Fibroblast of gingiva (primary cell): ENCODE data around the gene CELF3.
"Not testable (repeated sequence)": the region's sequence is repeated elsewhere in the genome, so short reads cannot be mapped to it uniquely, and the experiment has no call there.

ENCODE experiments used
- DNase-seq: peaks from one replicate; pipeline ENCODE4 v3.0.0-alpha.2; 2011; ENCODE audit warnings: low read depth

The CELF3 gene

DNA sequence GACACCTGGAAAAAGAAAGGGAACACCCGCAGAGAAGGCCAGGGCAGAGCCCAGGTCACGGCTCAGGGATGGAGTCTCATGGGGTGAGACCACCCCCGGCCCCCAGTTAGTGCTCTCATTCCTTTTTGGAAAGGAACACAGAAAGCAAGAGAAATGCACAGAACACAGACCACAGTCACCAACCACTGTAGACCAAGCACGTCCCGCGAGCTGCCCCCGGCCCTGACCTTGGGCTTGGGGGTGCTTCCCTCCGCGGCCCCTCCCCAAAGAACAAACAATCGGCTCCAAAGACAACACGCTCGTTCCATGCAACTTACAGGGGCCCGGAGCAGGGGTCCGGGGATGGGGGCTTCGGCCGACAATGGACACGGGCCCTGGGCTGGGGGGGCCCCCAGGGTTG is 12.8 kb downstream of the CELF3 start:
- no peak for DNase-seq

DNA sequence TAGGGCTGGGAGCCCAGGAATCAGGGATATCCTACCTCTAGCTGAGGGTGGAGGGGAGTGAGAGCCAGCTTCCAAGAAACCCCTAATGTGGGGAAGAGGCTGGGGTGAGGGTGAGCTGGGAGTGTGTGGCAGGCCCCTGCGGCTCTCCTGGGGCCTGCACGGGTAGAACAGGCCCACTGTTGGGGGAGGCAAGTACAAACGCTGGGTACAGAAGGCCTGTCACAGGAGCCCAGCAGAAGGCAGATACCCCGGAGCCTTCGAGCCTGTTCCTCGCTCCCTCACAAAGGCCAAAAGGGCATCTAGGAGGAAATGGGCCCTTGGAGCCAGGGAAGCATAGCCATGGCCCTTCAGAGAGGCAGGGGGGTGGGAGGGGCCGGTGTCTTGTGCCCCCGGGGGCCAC is 13.7 kb downstream of the CELF3 start:
- no peak for DNase-seq

DNA sequence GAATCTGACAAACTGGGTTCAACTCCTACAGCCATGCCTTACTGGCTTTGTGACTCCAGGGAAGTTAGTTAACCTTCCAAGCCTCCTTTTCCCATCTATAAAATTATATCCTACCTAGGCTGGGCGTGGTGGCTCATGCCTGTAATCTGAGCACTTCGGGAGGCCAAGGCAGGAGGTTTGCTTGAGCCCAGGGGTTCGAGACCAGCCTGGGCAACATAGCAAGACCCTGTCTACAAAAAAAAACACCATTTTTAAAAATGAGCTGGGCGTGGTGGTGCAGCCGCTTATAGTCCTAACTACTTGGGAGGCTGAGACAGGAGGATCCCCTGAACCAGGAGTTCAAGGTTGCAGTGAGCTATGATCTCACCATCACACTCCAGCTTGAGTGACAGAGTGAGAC is 15.1 kb downstream of the CELF3 start:
- DNase-seq, result no peak

DNA sequence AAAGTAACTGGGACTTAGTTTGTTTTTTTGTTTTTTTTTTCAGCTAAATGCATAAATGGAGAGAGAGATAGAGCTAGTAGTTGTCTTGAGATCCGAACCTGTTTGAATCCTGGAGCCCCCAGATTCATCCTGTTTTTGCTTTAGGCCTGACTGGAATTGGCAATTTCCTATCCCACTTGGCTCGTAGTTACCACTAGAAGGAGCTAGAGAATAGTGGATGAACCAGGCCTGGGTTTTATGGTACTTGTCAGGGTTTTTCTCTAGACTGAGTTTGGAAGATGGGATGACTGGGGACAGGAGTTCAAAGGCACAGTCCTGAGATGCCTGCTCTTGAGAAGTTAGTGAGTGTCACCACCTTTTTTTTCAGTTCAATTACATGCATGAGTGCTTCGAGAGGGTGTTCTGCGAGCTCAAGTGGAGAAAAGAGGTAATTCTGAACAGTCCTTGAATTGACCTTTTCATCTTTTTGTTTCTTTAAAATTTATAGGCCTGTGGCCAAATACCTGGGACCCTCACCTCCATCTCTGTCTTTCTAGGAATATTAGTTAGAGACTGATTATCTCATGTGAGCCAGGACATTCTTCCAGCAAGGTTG is 23.4 kb downstream of the CELF3 start:
- peak; percentile 16 for DNase-seq

DNA sequence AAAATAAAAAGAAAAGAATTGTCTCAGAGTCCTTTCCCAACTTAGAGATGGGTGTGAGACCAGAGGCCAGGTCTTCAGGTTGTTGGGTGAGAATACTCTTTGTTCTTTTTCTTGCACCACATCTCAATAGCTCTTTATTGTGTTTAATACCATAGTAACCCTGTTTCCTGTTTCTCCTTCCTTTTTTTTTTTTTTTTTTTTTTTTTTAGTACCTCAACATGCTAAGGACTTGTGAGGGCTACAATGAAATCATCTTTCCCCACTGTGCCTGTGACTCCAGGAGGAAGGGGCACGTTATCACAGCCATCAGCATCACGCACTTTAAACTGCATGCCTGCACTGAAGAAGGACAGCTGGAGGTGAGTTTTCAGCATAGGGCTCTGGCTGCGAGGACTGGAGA is 24.4 kb downstream of the CELF3 start:
- no peak for DNase-seq

DNA sequence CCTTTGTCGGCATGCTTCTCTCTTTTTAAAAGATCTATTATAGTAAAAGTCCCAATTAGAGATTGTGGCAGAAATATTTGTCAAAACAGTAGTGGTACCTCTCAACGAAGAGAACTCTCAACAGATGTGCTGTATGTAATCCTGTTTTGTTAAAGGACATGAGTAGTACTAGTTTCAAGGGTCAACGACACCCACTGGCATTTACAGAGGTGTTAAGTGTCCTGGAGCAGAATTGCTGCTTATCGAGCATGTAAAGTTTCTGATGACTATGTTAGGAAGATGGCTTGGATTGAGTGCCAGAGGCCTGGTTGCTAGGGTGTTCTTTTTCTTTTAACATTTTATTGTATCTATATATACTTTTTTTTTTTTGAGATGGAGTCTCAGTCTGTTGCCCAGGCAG is 27.1 kb downstream of the CELF3 start:
- DNase-seq, result no peak

DNA sequence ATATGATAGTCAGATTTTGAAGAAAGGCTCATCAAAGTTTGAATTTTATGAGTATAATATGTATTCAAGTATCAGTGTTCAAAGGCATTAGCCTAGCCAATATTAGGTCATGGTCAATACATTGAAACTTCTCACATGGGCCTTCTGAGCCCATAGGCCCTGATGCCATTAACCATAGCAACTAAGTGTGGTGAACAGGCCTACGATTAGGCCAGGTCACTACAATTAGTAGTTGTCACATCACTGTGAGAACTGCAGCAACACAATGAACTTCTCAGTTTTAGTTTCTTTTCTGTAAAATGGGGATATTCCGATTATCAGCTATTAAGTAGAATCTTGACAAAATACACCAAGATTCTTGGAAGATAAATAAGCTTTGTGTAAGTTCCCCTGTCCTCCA is 30.0 kb downstream of the CELF3 start:
- no peak for DNase-seq

DNA sequence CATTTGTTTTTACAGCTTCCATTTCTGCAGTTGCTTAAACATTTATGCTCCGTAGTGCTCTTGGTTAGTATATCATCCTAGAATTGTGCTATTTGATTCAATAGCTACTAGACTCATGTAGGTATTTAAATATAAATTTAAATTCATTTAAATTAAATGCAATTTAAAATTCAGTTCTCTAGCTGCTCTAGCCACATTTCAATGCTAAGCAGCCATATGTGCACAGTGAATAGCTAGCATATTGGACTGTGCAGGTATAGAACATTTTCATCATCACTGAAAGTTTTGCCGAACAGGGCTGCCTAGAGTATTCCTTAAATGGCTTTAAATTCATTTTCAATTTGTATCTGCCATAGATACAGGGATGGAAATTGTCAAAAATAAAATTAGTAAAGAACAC is 32.5 kb downstream of the CELF3 start:
- DNase-seq, result no peak

DNA sequence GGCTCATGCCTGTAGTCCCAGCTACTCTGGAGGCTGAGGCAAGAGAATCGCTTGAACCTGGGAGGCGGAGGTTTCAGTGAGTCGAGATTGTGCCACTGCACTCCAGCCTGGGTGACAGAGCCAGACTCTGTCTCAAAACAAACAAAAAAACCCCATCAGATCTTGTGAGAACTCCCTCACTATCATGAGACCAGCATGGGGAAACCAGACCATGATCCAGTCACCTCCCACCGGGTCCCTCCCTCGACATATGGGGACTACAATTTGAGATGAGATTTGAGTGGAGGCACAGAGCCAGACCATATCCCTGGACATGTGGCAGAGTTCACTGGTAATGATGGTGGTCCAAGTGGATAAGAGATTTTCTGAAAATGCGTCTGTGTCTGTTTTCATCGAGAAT is 33.7 kb downstream of the CELF3 start:
- not testable (repeated sequence) for DNase-seq

DNA sequence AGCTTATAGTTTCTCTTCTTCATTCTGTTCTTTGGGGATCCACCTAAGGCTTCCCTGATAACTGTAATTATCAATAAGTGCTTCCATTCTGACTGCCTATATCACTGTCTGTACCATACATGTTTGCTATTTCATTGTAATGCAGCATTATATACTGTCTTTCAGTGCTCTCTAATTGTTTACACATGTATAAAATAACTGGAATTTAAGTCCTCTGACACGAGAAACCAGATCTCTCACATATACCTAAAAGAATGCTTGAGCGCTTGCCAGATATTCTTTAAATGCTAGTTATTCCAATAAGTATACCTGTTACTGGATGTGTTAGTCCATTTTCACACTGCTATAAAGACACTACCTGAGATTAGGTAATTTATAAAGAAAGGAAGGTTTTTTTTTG is 34.7 kb downstream of the CELF3 start:
- DNase-seq, result no peak

DNA sequence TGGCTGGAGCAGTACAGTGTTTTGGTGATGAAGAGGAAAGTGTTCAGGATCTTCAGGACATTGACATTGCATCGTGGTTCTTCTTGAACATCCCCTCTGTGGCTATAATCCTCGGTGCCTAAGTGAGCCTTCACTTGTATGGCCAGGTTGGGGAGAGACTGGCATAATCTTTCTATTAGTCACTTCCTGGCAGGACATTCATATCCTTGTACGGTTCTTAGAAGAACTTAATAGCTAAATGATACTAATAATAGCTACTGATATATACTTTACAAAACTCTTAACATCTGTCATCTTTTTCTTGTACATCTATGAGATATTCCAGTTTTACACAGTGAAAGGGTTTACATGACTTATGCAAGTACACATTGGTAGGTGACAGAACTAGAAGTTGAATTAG is 35.8 kb downstream of the CELF3 start:
- peak; percentile 58 for DNase-seq

DNA sequence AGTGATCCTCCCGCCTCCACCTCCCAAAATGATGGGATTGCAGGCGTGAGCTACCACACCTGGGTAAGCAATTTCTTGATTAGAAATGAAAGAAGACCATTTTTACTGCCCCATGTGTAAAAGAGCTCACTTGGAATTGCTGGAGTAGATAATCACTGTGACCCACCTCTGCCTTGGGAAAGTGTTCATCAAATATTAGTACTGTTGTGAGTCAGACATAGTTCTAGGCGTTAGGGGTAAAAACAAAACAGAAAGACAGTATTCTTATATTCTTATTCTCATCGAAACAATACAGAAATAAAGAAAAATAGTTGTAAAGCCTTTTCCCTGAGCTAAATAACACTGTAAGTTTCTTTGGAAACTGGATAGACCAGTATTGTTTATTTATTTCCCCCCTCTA is 36.2 kb downstream of the CELF3 start:
- DNase-seq, result no peak

DNA sequence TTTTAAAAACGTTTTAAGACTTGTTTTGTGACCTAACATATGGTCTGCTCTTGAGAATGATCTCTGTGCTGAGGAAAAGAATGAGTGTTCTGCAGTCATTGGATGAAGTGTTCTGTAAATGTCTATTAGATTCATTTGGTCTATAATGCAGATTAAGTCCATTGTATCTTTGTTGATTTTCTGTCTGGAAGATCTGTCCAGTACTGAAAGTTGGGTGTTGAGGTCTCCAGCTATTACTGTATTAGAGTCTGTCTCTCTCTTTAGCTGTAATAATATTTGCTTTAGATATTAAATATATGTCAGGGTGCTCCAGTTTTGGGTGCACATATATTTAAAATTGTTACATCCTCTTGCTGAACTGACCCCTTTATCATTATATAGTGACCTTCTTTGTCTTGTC is 43.2 kb downstream of the CELF3 start:
- no peak for DNase-seq

DNA sequence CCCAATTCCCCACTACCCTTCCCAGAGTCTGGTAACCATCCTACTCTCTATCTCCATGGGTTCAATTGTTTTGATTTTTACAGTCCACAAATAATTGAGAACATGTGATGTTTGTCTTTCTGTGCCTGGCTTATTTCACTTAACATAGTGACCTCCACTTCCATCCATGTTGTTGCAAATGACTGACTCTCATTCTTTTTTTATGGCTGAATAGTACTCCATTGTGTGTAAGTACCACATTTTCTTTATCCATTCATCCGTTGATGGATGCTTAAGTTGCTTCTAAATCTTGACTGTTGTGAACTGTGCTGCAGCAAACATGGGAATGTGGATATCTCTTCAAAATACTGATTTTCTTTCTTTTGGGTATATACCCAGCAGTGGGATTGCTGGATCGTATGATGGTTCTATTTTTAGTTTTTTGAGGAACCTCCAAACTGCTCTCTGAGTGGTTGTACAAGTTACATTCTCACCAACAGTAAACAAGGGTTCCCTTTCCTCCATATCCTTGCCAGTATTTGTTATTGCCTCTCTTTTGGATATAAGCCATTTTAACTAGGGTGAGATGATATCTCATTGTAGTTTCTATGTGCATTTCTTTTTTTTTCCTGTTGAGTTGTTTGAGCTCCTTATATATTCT is 46.4 kb downstream of the CELF3 start:
- not testable (repeated sequence) for DNase-seq

DNA sequence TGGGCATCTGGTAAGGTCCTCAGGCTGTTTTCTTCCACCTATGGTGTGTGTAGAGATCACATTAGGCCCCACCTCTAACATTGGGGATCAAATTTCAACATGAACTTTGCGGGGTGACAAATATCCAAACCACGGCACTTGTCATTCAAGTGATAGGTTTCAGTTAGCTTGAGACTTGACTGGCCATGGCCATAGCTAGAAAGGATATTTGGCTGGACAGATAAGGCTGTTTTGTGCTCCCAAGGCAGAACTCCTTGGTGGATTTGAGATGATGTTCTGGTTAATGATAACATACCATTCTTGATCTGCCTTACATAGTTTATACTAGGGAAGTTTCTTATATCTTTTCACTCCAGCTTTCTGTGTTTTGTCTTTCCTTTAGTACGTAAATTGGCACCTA is 48.5 kb downstream of the CELF3 start:
- no peak for DNase-seq

DNA sequence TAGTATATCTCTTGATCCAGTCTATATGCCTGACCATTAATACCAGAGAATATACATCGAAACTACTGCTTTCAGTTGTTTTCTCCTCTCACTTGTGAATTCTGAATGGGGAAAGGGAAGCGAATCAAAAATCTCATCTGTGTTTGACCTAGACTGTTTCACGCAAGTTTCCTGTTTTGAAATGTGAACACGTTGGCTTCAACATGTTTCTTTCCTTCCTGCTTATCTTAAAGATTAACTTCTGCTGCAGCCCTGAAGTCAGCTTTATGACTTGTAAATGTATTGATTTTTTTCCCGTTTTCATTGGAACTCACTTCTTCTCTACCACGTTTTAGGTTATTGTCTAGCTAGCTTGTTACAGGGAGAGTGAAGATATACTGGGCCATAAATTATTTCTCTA is 54.9 kb downstream of the CELF3 start:
- no peak for DNase-seq

DNA sequence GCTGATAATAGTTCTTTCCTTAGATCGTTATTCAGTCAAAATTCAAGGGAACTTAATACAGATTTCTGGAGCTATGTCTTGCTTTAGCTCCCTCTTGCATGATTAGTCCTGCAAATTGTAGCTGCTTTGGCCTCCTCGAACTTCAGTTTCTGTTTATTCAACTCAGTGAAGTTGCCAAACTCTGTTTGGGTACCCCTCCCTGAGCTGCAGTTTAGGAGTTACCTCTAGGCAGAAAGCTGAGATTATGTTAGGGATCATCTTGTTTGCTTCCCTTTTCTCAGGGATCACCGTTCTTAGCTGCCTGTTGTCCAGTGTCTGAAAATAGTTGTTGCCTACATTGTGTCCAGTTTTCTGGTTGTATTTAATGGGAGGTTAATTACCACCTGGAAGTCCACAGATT is 61.2 kb downstream of the CELF3 start:
- no peak for DNase-seq

DNA sequence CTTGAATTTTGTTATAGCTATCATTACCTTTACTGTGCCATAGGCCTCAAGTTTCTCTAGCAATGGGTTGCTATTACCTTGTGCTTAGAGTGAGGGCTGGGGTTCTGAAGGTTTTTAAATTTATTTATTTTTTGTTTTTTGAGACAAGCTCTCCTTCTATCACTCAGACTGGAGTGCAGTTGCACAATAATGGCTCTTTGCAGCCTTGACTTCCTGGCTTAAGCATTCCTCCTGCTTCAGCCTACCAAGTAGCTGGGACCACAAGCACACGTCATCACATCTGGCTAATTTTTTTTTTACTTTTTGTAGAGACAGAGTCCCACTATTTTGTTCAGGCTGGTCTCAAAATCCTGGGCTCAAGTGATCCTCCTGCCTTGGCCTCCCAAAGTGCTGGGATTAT is 63.2 kb downstream of the CELF3 start:
- DNase-seq, result peak; percentile 49
